IMR-90 (cell line): Measurements from ENCODE around the gene DEPDC5.

Experiments used
- CEBPB ChIP-seq: IDR thresholded peaks from 2 replicates; pipeline ENCODE4 v1.6.1; 2012; ENCODE audit warnings: low read depth, low read length, improper control_type of control experiment
- CHD1 ChIP-seq: IDR thresholded peaks from 2 replicates; pipeline ENCODE4 v1.6.1; 2012; ENCODE audit warnings: low read depth, low read length, improper control_type of control experiment
- CTCF ChIP-seq: conservative IDR thresholded peaks from 2 replicates; pipeline ENCODE4 v1.5.1; 2012; ENCODE audit warnings: mild to moderate bottlenecking, low read depth, low read length, improper control_type of control experiment
- FOS ChIP-seq: fragments of 150-350 bp; IDR thresholded peaks from 2 replicates; pipeline ENCODE4 v1.6.1; 2016; ENCODE audit warnings: low read depth, low read length
- MAFK ChIP-seq: IDR thresholded peaks from 2 replicates; pipeline ENCODE4 v1.6.1; 2012; ENCODE audit warnings: low read depth, low read length, improper control_type of control experiment
- MXI1 ChIP-seq: IDR thresholded peaks from 2 replicates; pipeline ENCODE4 v1.6.1; 2012; ENCODE audit warnings: low read depth, mild to moderate bottlenecking, low read length, moderate library complexity, borderline replicate concordance
- NFE2L2 ChIP-seq: fragments of 150-350 bp; IDR thresholded peaks from 2 replicates; pipeline ENCODE4 v1.6.1; 2016; ENCODE audit warnings: low read depth, mild to moderate bottlenecking, low read length
- POLR2A ChIP-seq: IDR thresholded peaks from 2 replicates; pipeline ENCODE4 v1.6.1; 2012; ENCODE audit warnings: mild to moderate bottlenecking, low read depth, low read length
- RAD21 ChIP-seq: IDR thresholded peaks from 2 replicates; pipeline ENCODE4 v1.6.1; 2012; ENCODE audit warnings: low read length, improper control_type of control experiment
- RCOR1 ChIP-seq: IDR thresholded peaks from 2 replicates; pipeline ENCODE4 v1.6.1; 2012; ENCODE audit warnings: mild to moderate bottlenecking, low read length, improper control_type of control experiment; ENCODE audit not compliant: insufficient replicate concordance
- RFX5 ChIP-seq: IDR thresholded peaks from 2 replicates; pipeline ENCODE4 v1.8.0; 2012; ENCODE audit warnings: low read depth, mild to moderate bottlenecking, low read length, moderate library complexity
- SMC3 ChIP-seq: fragments of 150-350 bp; IDR thresholded peaks from 2 replicates; pipeline ENCODE4 v1.6.1; 2016; ENCODE audit warnings: low read depth, mild to moderate bottlenecking, antibody characterized with exemption, low read length, moderate library complexity

GRCh38 chr22:31733580-31734079 is 20.2 kb upstream of the DEPDC5 start:
- TF ChIP-seq POLR2A, result no peak
- no peak for TF ChIP-seq CEBPB
- TF ChIP-seq CHD1, result no peak
- no peak for TF ChIP-seq FOS
- no peak for TF ChIP-seq RAD21
- TF ChIP-seq CTCF, result no peak
- TF ChIP-seq MXI1, result no peak
- no peak for TF ChIP-seq NFE2L2
- no peak for TF ChIP-seq RCOR1
- no peak for TF ChIP-seq RFX5
- TF ChIP-seq MAFK, result no peak
- no peak for TF ChIP-seq SMC3
